OCI-M1 (cell line): ENCODE results near the gene SEMA3C.

Experiments
- DNase-seq: peaks from one replicate; lab custom pipeline; 2025; lab: John Stamatoyannopoulos, UW

The SEMA3C gene

GRCh38 chr7:80918909-80919721, at the start of gene SEMA3C:
Gene SEMA3C (minus strand): TSS chr7:80919051. CDS start chr7:80916781, 2,270 bp downstream.
- peak; percentile 99 for DNase-seq

DNA sequence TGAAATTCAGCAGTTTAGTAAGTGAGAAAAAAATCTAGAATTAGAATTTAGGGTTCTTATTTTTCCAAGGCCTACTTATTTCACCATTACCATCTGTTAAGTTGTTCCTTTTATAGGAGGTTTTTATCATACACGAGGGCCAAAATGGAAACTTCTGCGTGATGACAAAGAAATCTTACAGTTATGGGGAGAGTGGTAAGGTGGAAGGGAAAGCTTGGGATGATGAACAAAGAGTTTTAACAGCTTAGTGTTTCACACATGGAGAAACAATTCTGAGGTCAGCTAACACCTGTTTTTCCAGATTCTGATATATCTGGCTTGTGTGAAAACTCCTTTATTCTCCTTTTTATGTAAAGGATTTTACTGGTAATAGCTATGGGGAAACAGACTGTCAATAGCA, 49.8 kb upstream of the SEMA3C start:
- DNase-seq = no peak

GRCh38 chr7:80967917-80968297, 49.1 kb upstream of the SEMA3C start:
- DNase-seq = no peak

- peak; percentile 94 for DNase-seq
Observed at GRCh38 chr7:80967071-80967916, 48.4 kb upstream of the SEMA3C start.

GRCh38 chr7:80960244-80960795, 41.5 kb upstream of the SEMA3C start:
- DNase-seq = no peak

- DNase-seq = no peak
Observed at GRCh38 chr7:80957226-80957777, 38.5 kb upstream of the SEMA3C start.

- no peak for DNase-seq
Observed at GRCh38 chr7:80954191-80954590, 35.3 kb upstream of the SEMA3C start.

DNA sequence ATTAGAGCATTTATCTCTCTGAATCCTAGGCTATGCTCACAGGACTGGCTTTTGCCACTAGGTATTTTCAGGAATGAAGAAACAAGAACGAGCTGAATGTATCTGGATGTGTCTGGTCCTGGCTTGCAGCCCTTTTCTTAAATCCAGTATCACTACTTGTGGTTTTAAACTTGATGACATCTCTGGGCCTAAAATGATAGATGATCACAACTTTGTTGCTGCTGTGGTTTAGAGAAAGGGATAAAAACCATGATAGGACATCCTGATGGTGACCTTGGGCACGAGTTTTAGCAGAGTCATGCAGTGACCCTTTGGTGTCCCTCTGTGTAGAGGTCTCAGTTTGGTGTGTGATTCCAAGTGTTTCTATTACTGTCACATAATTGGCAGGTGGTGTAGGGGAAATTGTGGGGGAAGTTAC, 31.7 kb upstream of the SEMA3C start:
- peak; percentile 81 for DNase-seq

GRCh38 chr7:80949449-80949848, 30.6 kb upstream of the SEMA3C start:
- DNase-seq = no peak

DNA sequence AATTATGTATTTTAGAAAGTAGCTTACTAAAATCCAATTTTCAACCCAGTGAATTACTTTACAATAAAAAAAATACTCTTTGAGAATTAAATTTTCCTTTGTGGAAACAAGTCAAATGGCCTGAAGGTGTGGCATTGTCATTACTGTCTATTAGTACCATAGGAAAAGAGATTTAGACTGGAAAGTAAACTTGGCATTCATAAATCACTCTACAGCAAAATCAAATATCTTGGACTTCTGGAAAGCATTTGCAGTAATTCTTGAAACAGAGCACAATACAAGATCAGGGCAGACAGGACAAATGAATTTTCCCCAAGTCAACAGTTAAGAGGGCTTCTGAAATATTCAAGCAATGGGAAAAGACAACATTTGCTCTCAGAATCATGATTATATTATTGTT, 28.0 kb upstream of the SEMA3C start:
- DNase-seq = no peak

- no peak for DNase-seq
Observed at GRCh38 chr7:80945976-80946375, 27.1 kb upstream of the SEMA3C start.

GRCh38 chr7:80943342-80943741, 24.5 kb upstream of the SEMA3C start:
- no peak for DNase-seq

GRCh38 chr7:80942261-80943041, 23.6 kb upstream of the SEMA3C start:
- DNase-seq = no peak

DNA sequence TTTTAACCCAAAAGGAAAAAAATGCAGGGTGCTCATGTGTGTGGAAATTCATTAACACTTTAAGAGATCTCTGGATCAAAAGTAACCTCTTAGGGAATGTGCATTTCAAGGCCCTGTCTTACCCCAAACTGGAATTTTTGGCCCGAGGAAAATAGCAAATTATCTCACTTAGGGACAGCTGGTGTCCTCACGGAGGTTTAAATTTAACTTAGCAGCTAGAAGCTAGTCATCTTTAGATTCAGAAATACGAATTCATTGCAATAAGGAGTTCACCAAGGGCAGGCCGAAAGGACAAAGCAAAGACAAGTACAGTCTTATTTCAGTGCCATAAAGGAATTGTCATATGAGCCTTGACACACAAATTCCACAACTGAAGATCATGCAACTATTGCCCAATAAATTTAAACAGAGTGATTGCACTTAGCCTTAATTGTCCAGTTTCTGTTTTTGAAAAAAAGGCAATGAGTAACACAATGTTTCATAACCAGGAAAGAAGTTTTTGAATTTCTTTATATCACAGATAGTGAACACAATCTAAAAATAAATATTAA, 22.4 kb upstream of the SEMA3C start:
- peak; percentile 54 for DNase-seq

GRCh38 chr7:80940539-80941207, 21.8 kb upstream of the SEMA3C start:
- no peak for DNase-seq

- DNase-seq = no peak
Observed at GRCh38 chr7:80937336-80937735, 18.5 kb upstream of the SEMA3C start.

DNA sequence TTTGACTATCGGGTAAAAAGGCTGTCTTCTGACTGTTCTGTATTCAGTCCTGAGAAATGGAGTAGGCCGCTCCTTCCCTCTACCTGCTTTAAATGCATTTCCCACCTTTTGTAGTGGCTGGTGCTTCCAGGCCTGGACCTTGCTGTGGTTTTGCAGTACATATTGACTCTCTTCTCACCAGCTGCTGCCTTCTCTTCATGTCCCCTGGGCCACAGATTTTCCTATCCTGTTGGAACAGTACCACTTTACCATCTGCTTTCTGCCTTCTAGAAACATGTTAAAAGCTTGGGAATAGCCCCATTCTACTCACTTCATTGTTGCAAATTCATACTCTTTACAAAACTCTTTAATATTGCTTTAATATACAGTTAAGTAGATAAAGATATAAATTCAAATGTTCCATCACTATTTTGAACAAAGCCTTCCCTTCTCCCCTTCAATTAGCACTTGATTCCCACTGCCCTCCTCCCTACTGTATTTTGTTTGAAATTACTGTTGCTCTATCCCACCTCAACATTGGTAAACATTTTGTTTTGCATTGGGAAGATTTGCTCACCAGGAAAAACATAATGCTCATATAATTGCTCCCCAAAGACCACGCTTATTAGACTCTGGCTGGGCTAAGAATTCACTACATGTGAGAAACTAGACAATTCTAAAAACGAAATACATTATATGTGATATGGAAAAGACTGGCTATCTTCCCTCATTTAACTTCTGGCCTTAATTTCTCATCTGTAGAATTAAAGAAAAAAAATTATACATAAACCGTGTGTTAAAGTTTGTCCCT, 17.3 kb upstream of the SEMA3C start:
- no peak for DNase-seq

DNA sequence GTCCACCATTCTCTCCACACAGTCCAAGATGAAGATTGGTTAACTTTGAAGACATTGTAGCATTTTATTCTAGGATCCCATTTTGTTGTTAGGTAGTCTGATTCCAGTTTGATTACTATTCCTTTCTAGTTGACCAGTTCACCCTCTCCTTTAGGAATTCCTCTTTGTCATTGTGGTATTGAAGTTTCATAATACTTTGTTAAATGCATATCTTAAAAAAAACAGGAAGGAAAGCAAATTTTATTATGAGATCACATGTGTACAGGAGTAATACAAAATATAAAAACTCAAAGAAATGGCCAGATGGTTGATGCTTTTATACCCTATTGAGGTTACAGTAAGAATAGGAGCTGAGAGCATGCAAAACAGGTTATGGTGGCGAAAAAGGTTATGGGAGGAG, 15.5 kb upstream of the SEMA3C start:
- peak; percentile 78 for DNase-seq

- no peak for DNase-seq
Observed at GRCh38 chr7:80932536-80932935, 13.7 kb upstream of the SEMA3C start.

- no peak for DNase-seq
Observed at GRCh38 chr7:80929619-80930018, 10.8 kb upstream of the SEMA3C start.
